Measurements from ENCODE around the gene KIAA0319L.

The KIAA0319L gene

DNA sequence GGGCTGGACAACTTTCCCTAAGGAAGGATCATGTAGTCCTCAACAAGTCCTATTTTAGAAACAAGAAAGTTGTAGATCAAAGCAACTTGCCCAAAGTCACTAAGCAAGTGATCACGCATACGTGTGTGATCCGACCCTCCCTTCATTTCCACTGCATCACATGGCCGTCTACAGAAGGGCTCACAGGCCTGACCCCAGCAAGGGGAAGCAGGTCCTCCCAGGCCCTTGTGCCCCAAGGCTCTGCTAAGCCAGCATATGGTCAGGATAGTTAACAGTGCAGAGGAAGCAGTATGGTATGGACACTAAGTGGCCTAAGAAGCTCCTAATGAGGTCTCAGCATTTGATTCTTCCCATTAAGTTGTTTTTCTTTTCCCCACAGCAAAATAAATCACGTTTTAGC lies 40.7 kb upstream of the KIAA0319L start:
- no peak overlapping the region for H3K4ac ChIP-seq (ENCODE audit: low read depth in 1 of 2, low read length in 2 of 2)
- no peaks in the 10 kb centered on the region for H3K27me3 ChIP-seq (ENCODE audit: control insufficient read depth in 1 of 2, insufficient read depth in 1 of 2, low read length in 2 of 2)
- H3K9ac ChIP-seq (ENCODE audit: low read length): no peak overlapping the region
- no peaks in the 10 kb centered on the region for H3K9me3 ChIP-seq (ENCODE audit: control insufficient read depth, low read length)
- no peak overlapping the region for H3K27ac ChIP-seq (ENCODE audit: low read length, poor library complexity, severe bottlenecking)
- H3K4me2 ChIP-seq (ENCODE audit: low read length, poor library complexity, severe bottlenecking): no peak overlapping the region
- no peak overlapping the region for H3K23ac ChIP-seq (ENCODE audit: low read length in 2 of 2)
- 97% methylated on average over 5 of the region's 5 CpGs for whole genome bisulfite sequencing
- no peak overlapping the region for H3K14ac ChIP-seq (ENCODE audit: low read length in 2 of 2)
- H4K8ac ChIP-seq (ENCODE audit: low read length): no peak overlapping the region
- no peak for DNase-seq
- no peak overlapping the region for H2BK12ac ChIP-seq (ENCODE audit: low read length in 2 of 2)
- H3K79me1 ChIP-seq (replicated peaks; ENCODE audit: low read length, poor library complexity, severe bottlenecking): peaks cover 11% of the 10 kb centered on the region
- H3K36me3 ChIP-seq (ENCODE audit: control insufficient read depth in 1 of 2, insufficient read depth in 2 of 2, low read depth in 1 of 2, low read length in 2 of 2): peaks cover 35 to 52% of the 10 kb centered on the region in 2 experiments
- no peak overlapping the region for H2AK5ac ChIP-seq (ENCODE audit: low read length, severe bottlenecking)
- H2BK5ac ChIP-seq (ENCODE audit: low read depth, low read length, poor library complexity, severe bottlenecking): no peak overlapping the region
- H3K4me1 ChIP-seq (ENCODE audit: control insufficient read depth, insufficient read depth, low read depth, low read length): no peaks in the 10 kb centered on the region
- no peak overlapping the region for H3K4me3 ChIP-seq (ENCODE audit: insufficient read depth in 1 of 2, low read depth in 1 of 2, low read length in 2 of 2)
- no peak overlapping the region for H2BK15ac ChIP-seq (ENCODE audit: low read depth, poor library complexity, severe bottlenecking)
- H2BK120ac ChIP-seq (ENCODE audit: low read depth, low read length): no peak overlapping the region
- no peak overlapping the region for H3K18ac ChIP-seq (ENCODE audit: low read depth in 1 of 2, low read length in 2 of 2)
- H2AFZ ChIP-seq (ENCODE audit: low read depth, low read length): no peak overlapping the region
- H4K91ac ChIP-seq (ENCODE audit: low read length): no peak overlapping the region

DNA sequence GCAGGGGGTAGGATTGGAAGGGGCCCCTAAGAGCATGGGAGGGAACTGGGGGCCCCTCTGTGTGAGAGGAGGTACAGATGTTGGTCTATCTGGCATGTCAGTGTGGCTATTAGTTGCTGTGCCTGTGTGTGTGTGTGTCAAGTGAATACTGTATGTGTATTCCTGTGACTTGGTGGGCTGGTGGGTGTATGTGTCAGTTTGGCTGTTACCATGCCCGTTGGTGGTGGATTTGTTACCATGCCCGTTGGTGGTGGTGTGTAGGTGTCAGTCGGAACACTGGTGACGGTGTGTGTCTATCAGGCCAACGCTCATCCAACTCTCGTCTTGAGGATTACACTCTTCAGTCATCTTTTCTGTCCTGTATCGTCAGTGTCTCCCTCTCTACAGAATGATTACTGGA lies 38.5 kb upstream of the KIAA0319L start:
- no peaks in the 10 kb centered on the region for H3K4me1 ChIP-seq (ENCODE audit: control insufficient read depth, insufficient read depth, low read depth, low read length)
- H3K23ac ChIP-seq (ENCODE audit: low read length in 2 of 2): no peak overlapping the region
- H3K9ac ChIP-seq (ENCODE audit: low read length): no peak overlapping the region
- no peak overlapping the region for H3K18ac ChIP-seq (ENCODE audit: low read depth in 1 of 2, low read length in 2 of 2)
- H3K9me3 ChIP-seq (ENCODE audit: control insufficient read depth, low read length): no peaks in the 10 kb centered on the region
- H3K79me1 ChIP-seq (replicated peaks; ENCODE audit: low read length, poor library complexity, severe bottlenecking): peaks cover 7% of the 10 kb centered on the region
- H2BK15ac ChIP-seq (ENCODE audit: low read depth, poor library complexity, severe bottlenecking): no peak overlapping the region
- H3K14ac ChIP-seq (ENCODE audit: low read length in 2 of 2): no peak overlapping the region
- H4K8ac ChIP-seq (ENCODE audit: low read length): no peak overlapping the region
- no peak overlapping the region for H2AK5ac ChIP-seq (ENCODE audit: low read length, severe bottlenecking)
- H3K27ac ChIP-seq (ENCODE audit: low read length, poor library complexity, severe bottlenecking): no peak overlapping the region
- H3K4ac ChIP-seq (ENCODE audit: low read depth in 1 of 2, low read length in 2 of 2): no peak overlapping the region
- no peaks in the 10 kb centered on the region for H3K27me3 ChIP-seq (ENCODE audit: control insufficient read depth in 1 of 2, insufficient read depth in 1 of 2, low read length in 2 of 2)
- no peak overlapping the region for H3K4me2 ChIP-seq (ENCODE audit: low read length, poor library complexity, severe bottlenecking)
- H2BK120ac ChIP-seq (ENCODE audit: low read depth, low read length): no peak overlapping the region
- H3K36me3 ChIP-seq (ENCODE audit: control insufficient read depth in 1 of 2, insufficient read depth in 2 of 2, low read depth in 1 of 2, low read length in 2 of 2): peaks cover 31 to 38% of the 10 kb centered on the region in 2 experiments
- H4K91ac ChIP-seq (ENCODE audit: low read length): no peak overlapping the region
- H2BK12ac ChIP-seq (ENCODE audit: low read length in 2 of 2): no peak overlapping the region
- no peak overlapping the region for H2BK5ac ChIP-seq (ENCODE audit: low read depth, low read length, poor library complexity, severe bottlenecking)
- H3K4me3 ChIP-seq (ENCODE audit: insufficient read depth in 1 of 2, low read depth in 1 of 2, low read length in 2 of 2): no peak overlapping the region
- H2AFZ ChIP-seq (ENCODE audit: low read depth, low read length): no peak overlapping the region
- WGBS: 98% methylated on average over 7 of the region's 7 CpGs
- DNase-seq: no peak

DNA sequence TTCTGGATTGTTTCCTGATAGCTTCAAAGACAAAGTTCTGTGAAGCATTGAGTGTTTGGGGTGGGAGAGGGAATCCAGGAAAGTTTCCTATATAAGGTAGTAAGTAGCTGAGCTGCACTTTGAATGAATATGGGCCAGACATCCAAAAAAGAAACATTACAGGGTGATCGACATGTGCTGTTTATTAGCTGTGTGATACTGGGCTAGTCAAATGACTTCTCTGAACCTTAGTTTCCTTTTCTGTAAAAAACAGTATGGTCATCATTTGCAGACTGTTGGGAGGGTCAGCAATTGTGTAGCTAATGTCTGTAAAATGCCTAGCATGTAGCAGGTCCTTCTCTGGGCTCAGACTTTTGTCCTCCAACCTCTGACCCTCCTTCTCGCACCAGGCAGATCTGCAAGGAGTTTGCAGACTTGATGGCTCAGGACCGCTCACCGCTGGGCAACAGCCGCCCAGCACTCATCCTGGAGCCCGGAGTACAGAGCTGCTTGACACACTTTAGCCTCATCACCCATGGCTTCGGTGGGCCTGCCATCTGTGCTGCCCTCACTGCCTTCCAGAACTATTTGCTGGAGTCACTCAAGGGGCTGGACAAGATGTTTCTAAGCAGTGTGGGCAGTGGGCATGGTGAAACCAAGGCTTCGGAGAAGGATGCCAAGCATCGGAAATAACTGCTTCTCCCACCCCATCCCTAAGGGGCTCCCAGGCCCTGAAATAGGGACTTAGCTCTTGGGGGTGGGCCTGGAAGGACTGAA lies 37.0 kb upstream of the KIAA0319L start:
- Histone ChIP-seq H2BK5ac (ENCODE audit: low read depth, low read length, poor library complexity, severe bottlenecking) (no peak overlapping the region), H2AFZ (ENCODE audit: low read depth, low read length) (no peak overlapping the region), H2AK5ac (ENCODE audit: low read length, severe bottlenecking) (no peak overlapping the region), H3K4me3 (ENCODE audit: insufficient read depth in 1 of 2, low read depth in 1 of 2, low read length in 2 of 2) (no peak overlapping the region), H3K4ac (ENCODE audit: low read depth in 1 of 2, low read length in 2 of 2) (no peak overlapping the region), H3K9ac (ENCODE audit: low read length) (no peak overlapping the region), H3K27me3 (ENCODE audit: control insufficient read depth in 1 of 2, insufficient read depth in 1 of 2, low read length in 2 of 2) (no peaks in the 10 kb centered on the region), H3K4me1 (ENCODE audit: control insufficient read depth, insufficient read depth, low read depth, low read length) (no peaks in the 10 kb centered on the region), H3K27ac (ENCODE audit: low read length, poor library complexity, severe bottlenecking) (no peak overlapping the region), H3K9me3 (ENCODE audit: control insufficient read depth, low read length) (no peaks in the 10 kb centered on the region), H3K18ac (ENCODE audit: low read depth in 1 of 2, low read length in 2 of 2) (no peak overlapping the region), H3K14ac (ENCODE audit: low read length in 2 of 2) (no peak overlapping the region), H3K4me2 (ENCODE audit: low read length, poor library complexity, severe bottlenecking) (no peak overlapping the region), H2BK120ac (ENCODE audit: low read depth, low read length) (no peak overlapping the region), H2BK12ac (ENCODE audit: low read length in 2 of 2) (no peak overlapping the region), H4K8ac (ENCODE audit: low read length) (no peak overlapping the region), H2BK15ac (ENCODE audit: low read depth, poor library complexity, severe bottlenecking) (no peak overlapping the region), H3K79me1 (replicated peaks; ENCODE audit: low read length, poor library complexity, severe bottlenecking) (peaks cover 2% of the 10 kb centered on the region), H4K91ac (ENCODE audit: low read length) (no peak overlapping the region), H3K23ac (ENCODE audit: low read length in 2 of 2) (no peak overlapping the region), H3K36me3 (ENCODE audit: control insufficient read depth in 1 of 2, insufficient read depth in 2 of 2, low read depth in 1 of 2, low read length in 2 of 2) (peaks cover 25 to 32% of the 10 kb centered on the region in 2 experiments)
- no peak for DNase-seq
- 99% methylated on average over 8 of the region's 9 CpGs for WGBS

DNA sequence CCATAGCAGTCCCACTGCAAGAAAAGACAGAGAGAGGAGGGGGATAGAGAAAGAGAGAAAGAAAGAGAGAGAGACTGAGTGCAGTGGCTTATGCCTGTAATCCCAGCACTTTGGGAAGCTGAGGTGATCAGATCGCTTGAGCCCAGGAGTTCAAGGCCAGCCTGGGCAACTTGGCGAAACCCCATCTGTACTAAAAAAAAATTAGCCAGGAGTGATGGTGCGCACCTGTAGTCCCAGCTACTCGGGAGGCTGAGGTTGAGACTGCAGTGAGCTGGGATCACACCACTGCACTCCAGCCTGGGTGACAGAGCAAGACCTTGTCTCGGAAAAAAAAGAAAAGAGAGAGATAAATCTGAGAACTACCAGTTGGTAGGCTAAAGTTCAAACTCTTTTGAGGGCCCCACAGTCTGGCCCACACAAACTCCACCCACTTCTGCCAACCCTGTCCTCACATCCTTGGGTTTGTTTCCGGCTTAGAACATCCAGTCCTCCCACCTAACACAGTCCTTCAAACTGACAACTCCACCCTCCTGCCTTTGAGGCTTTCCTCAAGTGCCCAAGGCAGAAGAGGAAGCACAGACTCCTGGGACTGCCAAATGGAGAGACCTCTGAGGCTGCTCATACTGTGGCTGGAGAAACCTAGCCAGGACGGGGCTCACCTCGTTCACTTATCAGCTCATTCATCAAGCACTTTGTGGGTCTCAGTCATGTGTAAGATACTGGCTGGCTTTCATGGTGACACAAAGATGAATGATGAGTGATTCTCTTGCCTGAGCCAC lies 36.0 kb upstream of the KIAA0319L start:
- peaks cover 2% of the 10 kb centered on the region for H3K79me1 ChIP-seq (replicated peaks; ENCODE audit: low read length, poor library complexity, severe bottlenecking)

More for the DNA sequence above, 36.0 kb upstream of the KIAA0319L start:
- Histone ChIP-seq H3K4ac (ENCODE audit: low read depth in 1 of 2, low read length in 2 of 2) (no peak overlapping the region), H2BK5ac (ENCODE audit: low read depth, low read length, poor library complexity, severe bottlenecking) (no peak overlapping the region), H3K4me3 (ENCODE audit: insufficient read depth in 1 of 2, low read depth in 1 of 2, low read length in 2 of 2) (no peak overlapping the region), H3K4me2 (ENCODE audit: low read length, poor library complexity, severe bottlenecking) (no peak overlapping the region), H4K91ac (ENCODE audit: low read length) (no peak overlapping the region), H2BK120ac (ENCODE audit: low read depth, low read length) (no peak overlapping the region), H4K8ac (ENCODE audit: low read length) (no peak overlapping the region), H3K9ac (ENCODE audit: low read length) (no peak overlapping the region), H2AK5ac (ENCODE audit: low read length, severe bottlenecking) (no peak overlapping the region), H3K14ac (ENCODE audit: low read length in 2 of 2) (no peak overlapping the region), H3K27me3 (ENCODE audit: control insufficient read depth in 1 of 2, insufficient read depth in 1 of 2, low read length in 2 of 2) (no peaks in the 10 kb centered on the region), H2BK12ac (ENCODE audit: low read length in 2 of 2) (no peak overlapping the region), H2AFZ (ENCODE audit: low read depth, low read length) (no peak overlapping the region), H2BK15ac (ENCODE audit: low read depth, poor library complexity, severe bottlenecking) (no peak overlapping the region), H3K18ac (ENCODE audit: low read depth in 1 of 2, low read length in 2 of 2) (no peak overlapping the region), H3K27ac (ENCODE audit: low read length, poor library complexity, severe bottlenecking) (no peak overlapping the region), H3K4me1 (ENCODE audit: control insufficient read depth, insufficient read depth, low read depth, low read length) (no peaks in the 10 kb centered on the region), H3K23ac (ENCODE audit: low read length in 2 of 2) (no peak overlapping the region), H3K36me3 (ENCODE audit: control insufficient read depth in 1 of 2, insufficient read depth in 2 of 2, low read depth in 1 of 2, low read length in 2 of 2) (peaks cover 23 to 32% of the 10 kb centered on the region in 2 experiments), H3K9me3 (ENCODE audit: control insufficient read depth, low read length) (no peaks in the 10 kb centered on the region)
- no peak for DNase-seq
- 72% methylated on average over 8 of the region's 8 CpGs for WGBS

Measured in mesenchymal stem cell (in vitro differentiated cells and primary cell).